Gastroesophageal sphincter (tissue), 4 donors: Measurements from ENCODE around the gene CTTN. TPM values are rescaled to one million over a fixed set of nuclear protein-coding genes. Genes with fewer than 3 reads are reported as not detected.

ENCODE experiments used
- ATAC-seq: fragments of 150-250 bp; one replicate; pipeline ENCODE4 v1.9.1; 2016; ENCODE audit warnings: mild to moderate bottlenecking, moderate library complexity
- H3K27ac ChIP-seq, 4 donors: fragments of 200-600 bp; sonication (generic) in 3 of 4; 1 replicate in 3 of 4; 2 replicates in 1 of 4; pipeline ENCODE4 v1.5.1; 2016 to 2019
- H3K27me3 ChIP-seq: fragments of 200-600 bp; sonication (generic); one replicate; pipeline ENCODE4 v1.5.1; 2019
- H3K36me3 ChIP-seq, 2 donors: fragments of 200-600 bp; sonication (generic); one replicate each; pipeline ENCODE4 v1.5.1; 2019; ENCODE audit warnings: control low read depth in 1 of 2
- H3K4me1 ChIP-seq, 3 donors: fragments of 200-600 bp; sonication (generic); 1 replicate in 2 of 3; 2 replicates in 1 of 3; pipeline ENCODE4 v1.5.1; 2016 to 2019; ENCODE audit warnings: control low read depth in 2 of 3
- H3K4me3 ChIP-seq, 2 donors: fragments of 200-600 bp; sonication (generic); one replicate each; pipeline ENCODE4 v1.5.1; 2019; ENCODE audit warnings: mild to moderate bottlenecking in 1 of 2, moderate library complexity in 1 of 2
- H3K9me3 ChIP-seq, 3 donors: fragments of 200-600 bp; sonication (generic); one replicate each; pipeline ENCODE4 v1.5.1; 2017 to 2019; ENCODE audit warnings: control low read depth in 2 of 3
- EP300 ChIP-seq: sonication (generic); formaldehyde crosslinking; IDR thresholded peaks from one replicate; pipeline ENCODE4 v1.6.1; 2017; ENCODE audit warnings: antibody characterized with exemption, mild to moderate bottlenecking
- POLR2A ChIP-seq, 2 donors: fragments of 450-650 bp; IDR thresholded peaks; one replicate each; pipeline ENCODE4 v1.6.1; 2017; ENCODE audit warnings: antibody characterized with exemption in 2 of 2, mild to moderate bottlenecking in 2 of 2, moderate library complexity in 1 of 2
- POLR2AphosphoS5 ChIP-seq: sonication (generic); formaldehyde crosslinking; IDR thresholded peaks from one replicate; pipeline ENCODE4 v1.6.1; 2017; ENCODE audit warnings: antibody characterized with exemption
- WGBS, 2 donors: methylation state at CpG; one replicate each; pipeline ENCODE4 v1.1.5; 2018; ENCODE audit warnings: low coverage in 1 of 2; 5-methylcytosine and 5-hydroxymethylcytosine counted together
- total RNA-seq, 4 donors: library from RNA; depleted of rRNA; stranded (reverse); fragments of >200 nt; gene quantifications; one replicate each; pipeline ENCODE4 v1.1.0, GENCODE V29; 2016
- TF ChIP-seq, protein P1 (sequence below), 4 experiments: fragments of 200-600 bp in 2 of 4; fragments of 450-650 bp in 2 of 4; sonication (generic) in 1 of 4; IDR thresholded peaks; one replicate each; pipeline ENCODE4 v1.5.1; 2017 to 2019; ENCODE audit warnings: antibody characterized with exemption in 4 of 4, mild to moderate bottlenecking in 2 of 4, moderate library complexity in 2 of 4

The CTTN gene
- total RNA-seq, 4 donors from 2014 or later, result 164 to 316 (median 179) TPM

DNA sequence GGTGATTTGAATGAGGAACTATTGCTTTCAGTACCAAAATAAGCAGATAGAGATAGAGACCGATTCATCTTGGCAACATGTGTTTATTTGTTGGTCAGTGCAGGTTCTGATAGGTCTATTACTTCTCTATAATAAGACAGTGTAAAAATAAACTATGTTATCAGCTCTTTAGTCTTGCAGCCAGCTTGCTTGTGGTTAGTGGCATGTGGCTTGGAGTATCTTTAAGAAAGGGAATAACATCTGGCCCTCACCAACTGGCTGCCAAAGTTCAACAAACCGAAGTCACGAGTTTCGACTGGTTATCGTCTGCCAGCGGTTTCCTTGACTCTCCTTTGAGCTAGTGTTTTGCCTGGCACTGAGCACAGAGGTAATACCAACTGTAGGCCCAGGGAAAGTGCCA, 71.8 kb downstream of the CTTN start:
- no peaks in the 10 kb centered on the region for H3K27me3 ChIP-seq
- H3K4me3 ChIP-seq, result no peak overlapping the region
- no peak for ATAC-seq
- H3K9me3 ChIP-seq, result no peaks in the 10 kb centered on the region
- 34 to 70% methylated on average over 1 to 6 of the region's 6 CpGs for WGBS, 2 donors
- TF ChIP-seq POLR2A (IDR thresholded peaks at IDR 0.05), result no peak
- no peaks in the 10 kb centered on the region for H3K36me3 ChIP-seq
- peaks cover 0 to 11% (median 0%) of the 10 kb centered on the region in 3 donors for H3K4me1 ChIP-seq
- no peak overlapping the region for H3K27ac ChIP-seq

DNA sequence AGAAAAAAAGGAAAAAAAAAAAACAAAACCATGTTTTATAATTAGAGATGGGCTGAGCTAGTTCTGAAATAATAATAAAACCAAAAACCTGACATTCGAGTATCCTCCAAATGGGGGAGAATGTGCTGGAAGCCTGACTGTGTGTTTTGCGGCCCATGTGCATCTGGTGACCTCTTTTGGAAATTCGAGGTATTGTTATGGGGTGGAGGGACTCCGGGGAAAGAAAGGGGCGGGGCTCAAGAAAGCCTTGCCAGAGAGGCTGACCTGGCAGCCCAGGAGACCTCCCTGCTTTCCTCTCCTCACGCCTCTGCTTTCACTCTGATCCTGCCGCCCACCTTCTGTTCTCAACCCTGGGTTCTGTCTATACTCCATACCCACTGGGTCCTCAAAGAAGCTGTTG, 72.9 kb downstream of the CTTN start:
- no peak for ATAC-seq
- 51 to 75% methylated on average over 1 to 7 of the region's 7 CpGs for WGBS, 2 donors
- Histone ChIP-seq H3K4me3 (no peak overlapping the region), H3K27me3 (no peaks in the 10 kb centered on the region), H3K27ac (no peak overlapping the region), H3K4me1 (peaks cover 0 to 11% (median 0%) of the 10 kb centered on the region in 3 donors), H3K9me3 (no peaks in the 10 kb centered on the region), H3K36me3 (no peaks in the 10 kb centered on the region)
- TF ChIP-seq EP300 (no peak), POLR2AphosphoS5 (no peak), POLR2A (IDR thresholded peaks at IDR 0.05) (no peak)
- TF ChIP-seq, protein P1, sequence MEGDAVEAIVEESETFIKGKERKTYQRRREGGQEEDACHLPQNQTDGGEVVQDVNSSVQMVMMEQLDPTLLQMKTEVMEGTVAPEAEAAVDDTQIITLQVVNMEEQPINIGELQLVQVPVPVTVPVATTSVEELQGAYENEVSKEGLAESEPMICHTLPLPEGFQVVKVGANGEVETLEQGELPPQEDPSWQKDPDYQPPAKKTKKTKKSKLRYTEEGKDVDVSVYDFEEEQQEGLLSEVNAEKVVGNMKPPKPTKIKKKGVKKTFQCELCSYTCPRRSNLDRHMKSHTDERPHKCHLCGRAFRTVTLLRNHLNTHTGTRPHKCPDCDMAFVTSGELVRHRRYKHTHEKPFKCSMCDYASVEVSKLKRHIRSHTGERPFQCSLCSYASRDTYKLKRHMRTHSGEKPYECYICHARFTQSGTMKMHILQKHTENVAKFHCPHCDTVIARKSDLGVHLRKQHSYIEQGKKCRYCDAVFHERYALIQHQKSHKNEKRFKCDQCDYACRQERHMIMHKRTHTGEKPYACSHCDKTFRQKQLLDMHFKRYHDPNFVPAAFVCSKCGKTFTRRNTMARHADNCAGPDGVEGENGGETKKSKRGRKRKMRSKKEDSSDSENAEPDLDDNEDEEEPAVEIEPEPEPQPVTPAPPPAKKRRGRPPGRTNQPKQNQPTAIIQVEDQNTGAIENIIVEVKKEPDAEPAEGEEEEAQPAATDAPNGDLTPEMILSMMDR (IDR thresholded peaks at IDR 0.05), result peak in 1 of 4 experiments; percentile 27

DNA sequence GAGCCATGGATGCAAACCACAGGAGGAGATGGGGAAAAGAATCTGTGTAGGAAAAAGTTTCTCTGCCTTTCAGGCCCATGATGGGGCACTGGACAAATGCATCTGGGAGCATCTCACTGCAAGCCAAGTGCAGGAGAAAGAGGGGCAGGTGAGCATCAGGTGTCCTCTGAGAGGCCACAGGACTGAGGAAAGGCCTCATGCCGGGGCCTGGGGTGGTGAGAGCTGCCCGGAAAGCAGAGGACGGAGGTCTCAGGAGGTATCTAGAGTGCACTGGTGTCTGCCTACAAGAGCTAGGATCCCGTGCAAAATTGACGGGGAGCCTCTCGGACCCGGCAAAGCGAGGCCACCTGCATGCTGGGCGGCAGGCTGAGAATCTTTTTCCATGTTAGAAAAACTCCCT, 73.9 kb downstream of the CTTN start:
- TF ChIP-seq POLR2AphosphoS5 (no peak), POLR2A (IDR thresholded peaks at IDR 0.05) (no peak), EP300 (no peak)
- TF ChIP-seq, protein P1 (IDR thresholded peaks at IDR 0.05), result no peak
- Histone ChIP-seq H3K4me1 (peaks cover 0 to 9% (median 0%) of the 10 kb centered on the region in 3 donors), H3K36me3 (no peaks in the 10 kb centered on the region), H3K27ac (no peak overlapping the region), H3K4me3 (no peak overlapping the region), H3K9me3 (no peaks in the 10 kb centered on the region), H3K27me3 (no peaks in the 10 kb centered on the region)
- no peak for ATAC-seq
- 94 to 100% methylated on average over 5 to 9 of the region's 9 CpGs for WGBS, 2 donors

DNA sequence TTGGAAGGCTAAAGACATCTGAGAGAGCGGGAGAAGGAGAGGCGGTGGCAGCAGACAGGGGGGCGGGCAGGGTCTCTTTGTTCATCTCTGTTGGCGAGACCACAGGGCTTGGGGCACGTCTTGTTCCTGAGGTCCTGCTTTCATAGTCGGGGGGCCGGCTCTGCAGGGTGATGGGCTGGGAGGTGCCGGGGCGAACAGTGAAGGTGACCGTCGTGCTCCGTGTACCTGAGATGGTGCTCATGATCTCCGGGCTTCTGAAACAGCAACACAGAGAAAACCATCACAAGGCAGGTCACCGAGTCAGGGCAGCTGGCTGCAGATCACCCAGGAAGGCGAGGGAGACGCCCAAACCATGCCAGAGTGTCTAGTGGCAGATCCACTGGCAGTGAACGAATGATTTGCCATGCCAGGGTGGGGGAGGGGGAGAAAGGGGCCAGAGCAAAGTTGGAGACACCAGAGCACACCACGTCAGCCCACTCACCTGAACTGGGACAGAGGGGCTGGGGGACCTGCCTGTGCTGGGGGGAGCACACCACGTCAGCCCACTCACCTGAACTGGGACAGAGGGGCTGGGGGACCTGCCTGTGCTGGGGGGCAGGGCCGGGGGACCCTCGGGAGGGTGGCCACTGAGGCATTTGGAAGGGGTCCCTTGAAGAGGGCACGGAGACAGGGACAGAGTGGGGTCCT, 75.0 kb downstream of the CTTN start:
- Histone ChIP-seq H3K27ac (no peak overlapping the region), H3K4me3 (no peak overlapping the region), H3K27me3 (no peaks in the 10 kb centered on the region), H3K36me3 (no peaks in the 10 kb centered on the region), H3K4me1 (no peaks in the 10 kb centered on the region), H3K9me3 (no peaks in the 10 kb centered on the region)
- WGBS, 2 donors, result 92% methylated on average over 9 of the region's 22 CpGs; no CpG with 5 or more reads in 1 of the 2 donors
- ATAC-seq, result no peak
- TF ChIP-seq, protein P1 (IDR thresholded peaks at IDR 0.05), result no peak
- TF ChIP-seq POLR2A (IDR thresholded peaks at IDR 0.05) (no peak), EP300 (no peak), POLR2AphosphoS5 (no peak)

DNA sequence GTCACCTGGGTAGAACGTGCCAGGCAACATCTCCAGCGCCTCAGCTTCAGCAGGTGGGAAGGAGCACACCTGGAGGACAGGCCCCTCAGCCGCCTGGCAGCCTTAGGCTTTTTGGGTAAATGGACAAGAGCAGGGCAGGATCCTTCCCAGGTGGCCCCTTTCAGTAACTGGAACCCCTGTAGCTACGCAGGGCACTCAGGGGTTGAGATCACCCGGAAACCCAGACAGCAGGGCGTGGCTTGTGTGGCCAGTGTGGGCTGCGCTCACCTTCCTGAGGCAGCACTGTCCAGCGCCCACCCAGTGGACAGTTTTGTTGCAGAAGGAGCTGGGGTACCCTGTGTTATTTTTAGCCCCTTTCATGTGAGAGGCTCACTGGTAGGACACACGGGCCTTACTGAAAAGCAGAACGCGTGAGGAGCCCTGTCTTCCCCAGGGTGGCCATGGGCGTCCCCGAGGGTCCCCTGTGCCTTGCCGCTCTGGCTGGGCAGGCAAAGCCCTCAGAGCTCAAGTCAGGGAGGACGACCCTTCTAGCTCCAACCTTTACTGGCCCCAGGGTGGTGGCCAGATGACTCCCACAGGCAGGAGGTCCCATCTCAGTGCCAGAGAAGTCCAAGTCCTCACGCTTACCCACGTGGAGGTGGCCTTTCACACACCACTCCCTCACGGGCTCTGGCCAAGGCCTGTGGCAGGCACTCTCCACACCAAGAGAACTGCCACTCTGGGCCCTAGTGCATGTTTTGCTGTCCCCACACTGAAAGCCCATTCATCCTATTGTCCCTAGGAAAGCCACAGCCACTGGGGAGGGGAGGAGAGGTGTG, 75.8 kb downstream of the CTTN start:
- Histone ChIP-seq H3K9me3 (no peaks in the 10 kb centered on the region), H3K36me3 (no peaks in the 10 kb centered on the region), H3K27me3 (no peaks in the 10 kb centered on the region), H3K4me1 (no peaks in the 10 kb centered on the region), H3K4me3 (no peak overlapping the region), H3K27ac (no peak overlapping the region)
- no peak for ATAC-seq
- WGBS, 2 donors, result no CpG with 5 or more reads among the region's 18 CpGs
- TF ChIP-seq, protein P1 (IDR thresholded peaks at IDR 0.05), result no peak
- TF ChIP-seq EP300 (no peak), POLR2AphosphoS5 (no peak), POLR2A (IDR thresholded peaks at IDR 0.05) (no peak)
